Liver (tissue), 3 donors: Measurements from ENCODE around the gene APPBP2.
"Not testable (repeated sequence)": the region's sequence is repeated elsewhere in the genome, so short reads cannot be mapped to it uniquely, and the experiment has no call there.

ENCODE experiments used
- CTCF ChIP-seq: fragments of 150-350 bp; IDR thresholded peaks from 2 replicates; pipeline ENCODE4 v1.5.1; 2017; ENCODE audit warnings: improper control_type of control experiment, low read depth, low read length; ENCODE audit not compliant: missing input control
- EGR1 ChIP-seq, 2 donors: IDR thresholded peaks; 2 replicates each; pipeline ENCODE4 v1.6.1; 2016 to 2018; ENCODE audit warnings: antibody characterized with exemption in 2 of 2, low read depth in 2 of 2
- GABPA ChIP-seq, 2 donors: IDR thresholded peaks in 1 of 2; conservative IDR thresholded peaks in 1 of 2; 2 replicates each; pipeline ENCODE4 v1.6.1; 2016; ENCODE audit warnings: antibody characterized with exemption in 2 of 2, mild to moderate bottlenecking in 1 of 2, moderate library complexity in 1 of 2
- HNF4A ChIP-seq, 2 donors: conservative IDR thresholded peaks; 2 replicates each; pipeline ENCODE4 v1.6.1; 2016; ENCODE audit warnings: antibody characterized with exemption in 2 of 2, mild to moderate bottlenecking in 2 of 2
- TAF1 ChIP-seq: conservative IDR thresholded peaks from 2 replicates; pipeline ENCODE4 v1.6.1; 2016; ENCODE audit warnings: antibody characterized with exemption, mild to moderate bottlenecking
- donor health status: healthy.
- donor health status: healthy.

DNA sequence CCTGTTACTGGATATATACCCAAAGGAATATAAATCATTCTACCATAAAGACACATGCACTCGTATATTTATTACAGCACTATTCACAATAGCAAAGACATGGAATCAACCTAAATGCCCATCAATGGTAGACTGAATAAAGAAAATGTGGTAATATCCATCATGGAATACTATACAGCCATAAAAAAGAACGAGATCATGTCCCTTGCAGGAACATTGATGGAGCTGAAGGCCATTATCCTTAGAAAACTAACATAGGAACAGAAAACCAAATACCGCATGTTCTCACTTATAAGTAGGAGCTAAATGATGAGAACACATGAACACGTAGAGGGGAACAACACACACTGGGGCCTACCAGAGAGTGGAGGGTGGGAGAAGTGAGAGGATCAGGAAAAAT is 107.0 kb downstream of the APPBP2 start:
- TF ChIP-seq CTCF; HNF4A (conservative IDR thresholded peaks at IDR 0.05); EGR1 (IDR thresholded peaks at IDR 0.05; ENCODE audit: low read depth in 2 of 2); TAF1; GABPA (IDR thresholded peaks at IDR 0.05 in 1 of 2, conservative IDR thresholded peaks at IDR 0.05 in 1 of 2): not testable (repeated sequence)
